Mesendoderm (in vitro differentiated cells): ENCODE data around the gene OR13C9.
"Not testable (repeated sequence)": the region's sequence is repeated elsewhere in the genome, so short reads cannot be mapped to it uniquely, and the experiment has no call there.

Experiments
- DNase-seq: peaks from one replicate; pipeline ENCODE4 v3.0.0; 2013
- H2AK5ac ChIP-seq: 2 replicates; pipeline ENCODE4 v1.6.1; 2013; ENCODE audit warnings: low read length, inconsistent platforms
- H2BK120ac ChIP-seq: 2 replicates; pipeline ENCODE4 v1.6.1; 2013; ENCODE audit warnings: low read depth, mild to moderate bottlenecking, low read length, moderate library complexity, mixed read lengths
- H2BK15ac ChIP-seq: replicated peaks from 2 replicates; pipeline ENCODE4 v1.6.1; 2013; ENCODE audit warnings: low read depth, mild to moderate bottlenecking, moderate library complexity
- H2BK5ac ChIP-seq: 2 replicates; pipeline ENCODE4 v1.6.1; 2013; ENCODE audit warnings: low read length, inconsistent platforms
- H3K18ac ChIP-seq: 2 replicates; pipeline ENCODE4 v1.6.1; 2013; ENCODE audit warnings: mild to moderate bottlenecking, low read length, mixed read lengths
- H3K23ac ChIP-seq: one replicate; pipeline ENCODE4 v1.6.1; 2013; ENCODE audit warnings: low read length
- H3K27ac ChIP-seq: 2 replicates; pipeline ENCODE4 v1.5.1; 2013; ENCODE audit warnings: low read depth, mild to moderate bottlenecking, inconsistent platforms, low read length, moderate library complexity
- H3K27me3 ChIP-seq: 2 replicates; pipeline ENCODE4 v1.6.1; 2013; ENCODE audit warnings: low read length, control low read depth, mild to moderate bottlenecking, inconsistent platforms; ENCODE audit not compliant: insufficient read depth, poor library complexity
- H3K36me3 ChIP-seq: 2 replicates; pipeline ENCODE4 v1.6.1; 2013; ENCODE audit warnings: low read length, inconsistent platforms; ENCODE audit not compliant: control insufficient read depth, insufficient read depth
- H3K4ac ChIP-seq: one replicate; pipeline ENCODE4 v1.6.1; 2013; ENCODE audit warnings: low read depth, mild to moderate bottlenecking, low read length, moderate library complexity
- H3K4me1 ChIP-seq: 2 replicates; pipeline ENCODE4 v1.6.1; 2013; ENCODE audit warnings: low read depth, low read length, inconsistent platforms; ENCODE audit not compliant: control insufficient read depth
- H3K4me2 ChIP-seq: 2 replicates; pipeline ENCODE4 v1.6.1; 2013; ENCODE audit warnings: low read length
- H3K4me3 ChIP-seq: 2 replicates; pipeline ENCODE4 v1.5.1; 2013; ENCODE audit warnings: mild to moderate bottlenecking, low read length
- H3K56ac ChIP-seq: one replicate; pipeline ENCODE4 v1.6.1; 2013; ENCODE audit warnings: low read length
- H3K79me1 ChIP-seq: 2 replicates; pipeline ENCODE4 v1.6.1; 2013; ENCODE audit warnings: low read length, inconsistent platforms
- H3K79me2 ChIP-seq: 2 replicates; pipeline ENCODE4 v1.6.1; 2013; ENCODE audit warnings: mild to moderate bottlenecking, low read length; ENCODE audit not compliant: control insufficient read depth, insufficient read depth
- H3K9ac ChIP-seq: 2 replicates; pipeline ENCODE4 v1.6.1; 2013; ENCODE audit warnings: low read length, inconsistent platforms
- H4K5ac ChIP-seq: one replicate; pipeline ENCODE4 v1.6.1; 2013; ENCODE audit warnings: low read length
- H4K8ac ChIP-seq: one replicate; pipeline ENCODE4 v1.6.1; 2013; ENCODE audit warnings: low read depth, mild to moderate bottlenecking, control low read depth, low read length, moderate library complexity
- WGBS: extraction: QIAGEN DNeasy Blood & Tissue Kit; methylation state at CpG from one replicate; pipeline ENCODE4 v1.1.7; 2013; ENCODE audit warnings: low lambda C conversion rate, missing lambda C conversion rate; ENCODE audit not compliant: insufficient coverage; ENCODE audit errors: extremely low coverage; 5-methylcytosine and 5-hydroxymethylcytosine counted together

OR13C9 gene

DNA sequence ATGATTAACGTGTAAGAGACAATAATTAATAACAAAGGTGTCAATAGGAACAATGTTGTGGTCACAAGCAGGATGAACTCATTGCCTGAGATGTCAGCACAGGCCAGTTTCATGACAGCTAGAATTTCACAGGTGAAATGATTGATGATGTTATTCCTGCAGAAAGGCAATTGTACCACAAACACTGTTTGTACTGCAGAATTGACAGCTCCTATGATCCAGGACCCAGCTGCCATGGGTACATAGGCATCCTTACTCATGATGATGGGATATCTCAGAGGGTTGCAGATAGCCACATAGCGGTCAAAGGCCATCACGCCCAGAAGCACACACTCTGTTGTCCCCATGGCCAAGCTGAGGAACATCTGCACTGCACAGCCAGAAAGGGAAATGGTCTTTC lies 19.3 kb downstream of the OR13C9 start:
- H3K18ac ChIP-seq, H3K56ac ChIP-seq, H2AK5ac ChIP-seq, H4K8ac ChIP-seq, H3K79me1 ChIP-seq, H2BK15ac ChIP-seq, H3K23ac ChIP-seq, H3K4me1 ChIP-seq, H3K27ac ChIP-seq, H3K9ac ChIP-seq, H2BK5ac ChIP-seq, H3K4ac ChIP-seq, H2BK120ac ChIP-seq, H4K5ac ChIP-seq, H3K4me2 ChIP-seq, H3K36me3 ChIP-seq, H3K27me3 ChIP-seq, H3K4me3 ChIP-seq, DNase-seq, H3K79me2 ChIP-seq: not testable (repeated sequence)
- WGBS: no CpG with 5 or more reads among the region's 3 CpGs

DNA sequence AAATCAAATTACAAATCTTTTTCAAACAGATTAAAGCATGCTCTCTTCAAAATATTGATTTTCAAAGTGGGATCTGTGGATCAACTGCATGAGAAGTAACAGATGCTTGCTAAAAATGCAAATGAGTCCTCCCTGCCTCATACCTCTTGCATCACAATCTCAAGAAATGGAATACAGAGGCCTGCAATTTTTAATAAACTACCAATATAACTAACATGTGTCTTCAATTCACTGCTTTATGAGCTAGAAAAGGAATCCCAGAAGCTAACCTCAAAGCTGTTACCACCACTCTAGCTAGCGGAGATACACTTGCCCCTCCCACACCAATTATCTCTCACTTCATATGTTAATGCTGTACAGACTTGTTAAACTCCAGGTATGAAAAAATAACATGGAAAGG lies 28.4 kb downstream of the OR13C9 start:
- H2BK120ac ChIP-seq: no peak overlapping the region
- H3K9ac ChIP-seq: no peak overlapping the region
- H3K23ac ChIP-seq: no peak overlapping the region
- H4K8ac ChIP-seq: no peak overlapping the region
- H3K79me1 ChIP-seq: no peaks in the 10 kb centered on the region
- no CpG with 5 or more reads among the region's 1 CpG for WGBS
- no peak overlapping the region for H3K4ac ChIP-seq
- no peak overlapping the region for H3K4me3 ChIP-seq
- H3K27ac ChIP-seq: no peak overlapping the region
- no peak overlapping the region for H3K4me2 ChIP-seq
- no peak overlapping the region for H4K5ac ChIP-seq
- no peak overlapping the region for H3K18ac ChIP-seq
- H2BK15ac ChIP-seq: no peak overlapping the region
- H3K56ac ChIP-seq: no peak overlapping the region
- no peaks in the 10 kb centered on the region for H3K79me2 ChIP-seq
- DNase-seq: no peak
- H2AK5ac ChIP-seq: no peak overlapping the region
- no peaks in the 10 kb centered on the region for H3K27me3 ChIP-seq
- no peak overlapping the region for H2BK5ac ChIP-seq
- no peaks in the 10 kb centered on the region for H3K4me1 ChIP-seq
- H3K36me3 ChIP-seq: no peaks in the 10 kb centered on the region

DNA sequence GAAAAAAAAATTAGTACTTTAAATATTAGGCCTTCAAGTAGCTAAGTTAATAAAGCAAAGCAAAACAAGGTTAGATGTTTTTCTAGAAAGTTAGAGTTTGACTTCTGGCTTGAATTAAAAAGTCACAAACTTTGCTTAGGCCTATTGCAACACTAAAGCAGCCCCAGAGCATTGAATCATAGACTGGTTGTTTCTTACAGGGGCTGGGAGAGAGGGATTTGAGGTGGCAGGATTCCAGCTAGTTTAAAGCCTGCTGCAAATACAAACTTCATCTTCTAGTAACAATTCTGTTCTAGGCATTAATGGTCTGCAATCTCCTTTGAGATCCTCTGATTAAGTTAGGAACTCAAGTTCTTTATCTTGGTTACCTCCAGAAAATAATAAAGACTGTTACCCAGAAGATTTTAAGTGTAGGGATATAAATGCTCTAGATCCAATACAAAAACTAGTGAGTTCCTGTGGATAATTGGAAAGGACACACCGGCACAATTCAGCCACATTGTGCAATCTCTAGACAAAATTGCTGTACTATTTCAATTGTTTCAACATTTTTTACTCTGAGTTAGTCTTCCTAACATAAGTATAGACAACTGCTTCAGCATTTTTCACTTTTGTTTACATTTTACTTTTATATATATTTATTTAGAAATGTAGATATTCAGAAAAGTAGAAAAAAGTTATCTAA lies 31.4 kb downstream of the OR13C9 start:
- H3K27me3 ChIP-seq: no peaks in the 10 kb centered on the region
- no peaks in the 10 kb centered on the region for H3K79me1 ChIP-seq
- no peak overlapping the region for H2BK15ac ChIP-seq
- H2BK5ac ChIP-seq: no peak overlapping the region
- H2AK5ac ChIP-seq: no peak overlapping the region
- H2BK120ac ChIP-seq: no peak overlapping the region
- no peaks in the 10 kb centered on the region for H3K36me3 ChIP-seq
- H3K4me3 ChIP-seq: no peak overlapping the region
- no peak overlapping the region for H3K4ac ChIP-seq
- H3K18ac ChIP-seq: no peak overlapping the region
- no peak overlapping the region for H3K9ac ChIP-seq
- no peak overlapping the region for H3K56ac ChIP-seq
- H4K5ac ChIP-seq: no peak overlapping the region
- whole genome bisulfite sequencing: no CpG with 5 or more reads among the region's 1 CpG
- H3K4me2 ChIP-seq: no peak overlapping the region
- H3K27ac ChIP-seq: no peak overlapping the region
- no peak overlapping the region for H4K8ac ChIP-seq
- no peaks in the 10 kb centered on the region for H3K4me1 ChIP-seq
- H3K23ac ChIP-seq: no peak overlapping the region
- H3K79me2 ChIP-seq: no peaks in the 10 kb centered on the region
- DNase-seq: no peak

DNA sequence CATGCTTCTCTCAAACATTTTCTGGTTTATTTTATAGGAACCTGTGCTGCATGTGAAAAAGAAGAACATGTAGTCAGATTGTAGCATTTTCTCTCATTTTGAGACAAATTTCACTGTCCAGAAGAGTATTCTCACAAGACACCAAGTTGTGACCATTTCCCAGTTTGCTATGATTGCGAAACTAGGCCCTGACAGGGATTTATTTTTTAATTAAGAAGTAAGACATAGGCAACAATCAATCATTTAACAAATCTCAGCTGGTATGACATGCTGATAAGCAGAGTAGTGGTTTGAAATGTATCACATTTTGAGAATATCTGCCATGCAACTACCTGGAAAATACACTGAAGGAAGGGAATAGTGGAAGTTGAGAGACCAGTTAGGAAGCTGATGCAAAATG lies 37.4 kb downstream of the OR13C9 start:
- Histone ChIP-seq H3K4me1 (no peaks in the 10 kb centered on the region), H3K9ac (no peak overlapping the region), H2AK5ac (no peak overlapping the region), H3K4me3 (no peak overlapping the region), H2BK5ac (no peak overlapping the region), H3K18ac (no peak overlapping the region), H2BK120ac (no peak overlapping the region), H3K56ac (no peak overlapping the region), H3K4ac (no peak overlapping the region), H3K4me2 (no peak overlapping the region), H3K36me3 (no peaks in the 10 kb centered on the region), H3K79me2 (no peaks in the 10 kb centered on the region), H3K27ac (no peak overlapping the region), H3K79me1 (no peaks in the 10 kb centered on the region), H3K27me3 (no peaks in the 10 kb centered on the region), H4K5ac (no peak overlapping the region), H4K8ac (no peak overlapping the region), H2BK15ac (no peak overlapping the region), H3K23ac (no peak overlapping the region)
- WGBS: no CpG with 5 or more reads among the region's 1 CpG
- DNase-seq: no peak

DNA sequence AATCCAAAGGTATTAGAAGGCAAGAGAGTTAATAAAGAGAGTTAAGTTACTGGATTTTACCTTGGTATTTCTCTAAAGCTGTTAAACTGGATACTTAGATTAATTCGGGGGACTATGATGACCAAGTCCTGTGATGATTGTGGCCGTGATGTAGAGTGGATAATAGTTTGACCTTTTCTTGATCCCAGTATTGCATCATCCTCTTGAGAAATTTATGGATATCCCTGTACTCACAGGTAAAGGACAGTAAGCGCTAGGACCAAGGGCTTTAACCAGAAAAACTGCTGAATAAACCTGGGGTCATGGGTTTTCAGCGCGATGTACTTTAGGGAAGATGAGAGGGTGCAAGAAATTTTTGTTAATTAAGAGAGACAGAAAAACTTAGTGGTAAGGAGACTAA lies 40.7 kb downstream of the OR13C9 start:
- H3K4me1 ChIP-seq: no peaks in the 10 kb centered on the region
- no peak overlapping the region for H3K27ac ChIP-seq
- H3K9ac ChIP-seq: no peak overlapping the region
- H3K18ac ChIP-seq: no peak overlapping the region
- no peaks in the 10 kb centered on the region for H3K79me2 ChIP-seq
- no peak overlapping the region for H2BK120ac ChIP-seq
- H2AK5ac ChIP-seq: no peak overlapping the region
- no CpG with 5 or more reads among the region's 5 CpGs for WGBS
- no peak for DNase-seq
- H2BK15ac ChIP-seq: no peak overlapping the region
- no peaks in the 10 kb centered on the region for H3K36me3 ChIP-seq
- no peak overlapping the region for H3K4ac ChIP-seq
- H3K56ac ChIP-seq: no peak overlapping the region
- no peaks in the 10 kb centered on the region for H3K27me3 ChIP-seq
- no peaks in the 10 kb centered on the region for H3K79me1 ChIP-seq
- H4K8ac ChIP-seq: no peak overlapping the region
- H3K23ac ChIP-seq: no peak overlapping the region
- no peak overlapping the region for H4K5ac ChIP-seq
- H2BK5ac ChIP-seq: no peak overlapping the region
- H3K4me2 ChIP-seq: no peak overlapping the region
- no peak overlapping the region for H3K4me3 ChIP-seq

DNA sequence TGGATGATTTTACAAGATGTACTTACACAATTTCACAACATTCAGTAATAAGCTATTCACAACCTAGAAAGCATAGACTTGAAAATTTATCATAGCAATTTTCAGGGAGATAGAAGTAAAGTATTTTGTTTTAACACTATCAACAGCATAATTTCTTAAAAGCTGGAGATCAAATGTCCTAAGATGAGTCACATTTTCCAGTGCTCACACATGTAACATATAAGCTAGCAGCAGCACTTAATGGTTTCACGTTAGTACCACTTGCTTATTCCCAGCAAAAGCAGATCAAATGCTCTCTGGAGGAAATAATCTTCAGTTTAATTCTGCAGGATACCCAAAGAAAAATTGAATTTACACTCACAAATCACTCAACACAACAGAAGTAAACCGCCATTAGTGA lies 42.5 kb downstream of the OR13C9 start:
- Histone ChIP-seq H2BK5ac (no peak overlapping the region), H3K79me2 (no peaks in the 10 kb centered on the region), H3K79me1 (no peaks in the 10 kb centered on the region), H3K18ac (no peak overlapping the region), H4K8ac (no peak overlapping the region), H3K4me2 (no peak overlapping the region), H2AK5ac (no peak overlapping the region), H3K36me3 (no peaks in the 10 kb centered on the region), H3K9ac (no peak overlapping the region), H3K4me1 (no peaks in the 10 kb centered on the region), H2BK120ac (no peak overlapping the region), H3K4me3 (no peak overlapping the region), H3K56ac (no peak overlapping the region), H3K27me3 (no peaks in the 10 kb centered on the region), H3K4ac (no peak overlapping the region), H2BK15ac (no peak overlapping the region), H3K27ac (no peak overlapping the region), H4K5ac (no peak overlapping the region), H3K23ac (no peak overlapping the region)
- WGBS: no CpG with 5 or more reads among the region's 2 CpGs
- DNase-seq: no peak
